GM18505 (cell line): ENCODE measurements around the gene WDR82.

Source experiments
- ATAC-seq: cut with Tn5 transposase; IDR thresholded peaks from one replicate; pipeline ENCODE4 v1.9.1; 2021; ENCODE audit not compliant: unreplicated experiment
- POLR2A ChIP-seq: IDR thresholded peaks from 4 replicates; pipeline ENCODE4 v1.6.1; 2011; ENCODE audit warnings: borderline replicate concordance; ENCODE audit not compliant: insufficient read depth, insufficient read length; ENCODE audit errors: extremely low read depth

The WDR82 gene

GRCh38 chr3:52221563-52222318 is 56.7 kb downstream of the WDR82 start:
- ATAC-seq: no peak
- TF ChIP-seq POLR2A: no peak

GRCh38 chr3:52221141-52221562 is 57.3 kb downstream of the WDR82 start:
- TF ChIP-seq POLR2A: no peak
- no peak for ATAC-seq

GRCh38 chr3:52220380-52221026 is 57.9 kb downstream of the WDR82 start:
- no peak for ATAC-seq
- TF ChIP-seq POLR2A: no peak

- no peak for ATAC-seq
- no peak for TF ChIP-seq POLR2A
These were observed 59.4 kb downstream of the WDR82 start for GRCh38 chr3:52218937-52219650.

GRCh38 chr3:52218454-52218853 is 60.0 kb downstream of the WDR82 start:
- ATAC-seq: no peak
- TF ChIP-seq POLR2A: no peak

- no peak for TF ChIP-seq POLR2A
- ATAC-seq: no peak
These were observed 60.4 kb downstream of the WDR82 start for GRCh38 chr3:52218026-52218425.

- no peak for ATAC-seq
- no peak for TF ChIP-seq POLR2A
These were observed 61.0 kb downstream of the WDR82 start for GRCh38 chr3:52217409-52217805.

GRCh38 chr3:52216585-52217408 is 61.7 kb downstream of the WDR82 start:
- no peak for ATAC-seq
- no peak for TF ChIP-seq POLR2A

GRCh38 chr3:52215351-52215750 is 63.1 kb downstream of the WDR82 start:
- ATAC-seq: no peak
- TF ChIP-seq POLR2A: no peak

GRCh38 chr3:52213901-52214300 is 64.5 kb downstream of the WDR82 start:
- TF ChIP-seq POLR2A: no peak
- ATAC-seq: no peak

GRCh38 chr3:52213005-52213404 is 65.4 kb downstream of the WDR82 start:
- TF ChIP-seq POLR2A: no peak
- no peak for ATAC-seq

- no peak for ATAC-seq
- no peak for TF ChIP-seq POLR2A
These were observed 67.1 kb downstream of the WDR82 start for GRCh38 chr3:52211268-52211891.

GRCh38 chr3:52210550-52211046 is 67.9 kb downstream of the WDR82 start:
- no peak for TF ChIP-seq POLR2A
- ATAC-seq: no peak

- no peak for TF ChIP-seq POLR2A
- ATAC-seq: no peak
These were observed 68.4 kb downstream of the WDR82 start for GRCh38 chr3:52210037-52210436.
